ENCODE data around the gene RARS1.

The RARS1 gene

DNA sequence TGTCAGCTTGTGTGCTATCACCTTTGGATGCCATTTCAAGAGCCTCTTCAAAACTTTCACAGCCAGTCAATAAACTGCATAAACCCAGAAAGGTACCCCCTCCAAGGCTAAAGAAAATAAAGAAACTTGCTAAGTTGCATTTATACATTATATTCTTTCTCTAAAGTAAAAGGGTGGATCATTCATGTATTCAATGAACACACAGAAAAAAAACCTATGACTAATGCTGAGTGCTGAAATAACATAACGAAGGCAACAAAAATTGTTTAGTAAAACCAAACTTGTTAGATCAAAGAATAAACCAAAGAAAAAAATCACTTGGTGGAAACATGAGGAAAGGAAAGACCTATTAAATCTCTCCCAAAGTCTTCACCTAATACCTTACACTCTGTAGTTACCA is 77.7 kb downstream of the RARS1 start:
- no peak for DNase-seq

DNA sequence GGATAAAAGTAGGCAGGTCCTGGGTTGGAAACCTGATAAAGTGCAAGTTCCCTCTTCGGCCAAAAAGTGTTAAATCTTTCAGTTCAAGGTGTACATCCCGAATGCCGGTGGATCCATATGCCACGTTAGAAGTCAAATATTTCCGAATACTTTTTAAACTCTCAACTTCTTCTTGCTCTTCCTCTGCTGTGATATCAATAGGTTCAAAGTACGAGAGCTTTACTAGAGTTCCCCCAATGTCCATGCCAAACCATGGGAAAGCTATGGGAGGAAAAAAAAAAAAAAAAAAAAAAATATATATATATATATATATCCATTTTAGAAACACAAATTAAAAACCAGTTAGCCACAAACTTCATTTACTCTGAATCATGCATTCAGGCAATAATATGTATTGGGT is 82.5 kb downstream of the RARS1 start:
- no peak for DNase-seq

All from stimulated activated CD4-positive, alpha-beta T cell treated with anti-CD3 and anti-CD28 coated beads, Interleukin-12 subunit alpha, Interleukin-12 subunit beta, amount 100 ng/mL, for 4 hours (primary cell).